ENCODE results near the gene PKHD1. TPM values are rescaled to one million over a fixed set of nuclear protein-coding genes. Genes with fewer than 3 reads are reported as not detected.

PKHD1 gene
- total RNA-seq, 1 experiment from 2014 or later, result under 0.01 TPM

GRCh38 chr6:51792273-51793030 is 295.0 kb downstream of the PKHD1 start:
- no peak for DNase-seq (ENCODE audit: low read depth)

- DNase-seq (ENCODE audit: low read depth), result no peak
Observed at GRCh38 chr6:51790946-51791345, 296.5 kb downstream of the PKHD1 start.

GRCh38 chr6:51788121-51788520 is 299.3 kb downstream of the PKHD1 start:
- no peak for DNase-seq (ENCODE audit: low read depth)

- DNase-seq (ENCODE audit: low read depth), result no peak
Observed at GRCh38 chr6:51778666-51779065, 308.7 kb downstream of the PKHD1 start.

GRCh38 chr6:51777618-51778017 is 309.8 kb downstream of the PKHD1 start:
- no peak for DNase-seq (ENCODE audit: low read depth)

- DNase-seq (ENCODE audit: low read depth), result no peak
Observed at GRCh38 chr6:51775942-51776860, 311.2 kb downstream of the PKHD1 start.

GRCh38 chr6:51768087-51768486 is 319.3 kb downstream of the PKHD1 start:
- DNase-seq (ENCODE audit: low read depth), result no peak

GRCh38 chr6:51765230-51765629 is 322.2 kb downstream of the PKHD1 start:
- no peak for DNase-seq (ENCODE audit: low read depth)

- DNase-seq (ENCODE audit: low read depth), result no peak
Observed at GRCh38 chr6:51753635-51754034, 333.8 kb downstream of the PKHD1 start.

GRCh38 chr6:51743999-51744398 is 343.4 kb downstream of the PKHD1 start:
- no peak for DNase-seq (ENCODE audit: low read depth)

- no peak for DNase-seq (ENCODE audit: low read depth)
Observed at GRCh38 chr6:51740658-51741057, 346.8 kb downstream of the PKHD1 start.

GRCh38 chr6:51738614-51739013 is 348.8 kb downstream of the PKHD1 start:
- DNase-seq (ENCODE audit: low read depth), result no peak

- no peak for DNase-seq (ENCODE audit: low read depth)
Observed at GRCh38 chr6:51737580-51738360, 349.6 kb downstream of the PKHD1 start.

- no peak for DNase-seq (ENCODE audit: low read depth)
Observed at GRCh38 chr6:51725155-51725554, 362.3 kb downstream of the PKHD1 start.

GRCh38 chr6:51720327-51720726 is 367.1 kb downstream of the PKHD1 start:
- DNase-seq (ENCODE audit: low read depth), result no peak

GRCh38 chr6:51719297-51719696 is 368.1 kb downstream of the PKHD1 start:
- DNase-seq (ENCODE audit: low read depth), result no peak

GRCh38 chr6:51718533-51718932 is 368.9 kb downstream of the PKHD1 start:
- no peak for DNase-seq (ENCODE audit: low read depth)

- no peak for DNase-seq (ENCODE audit: low read depth)
Observed at GRCh38 chr6:51717477-51717876, 369.9 kb downstream of the PKHD1 start.

GRCh38 chr6:51711876-51712275 is 375.5 kb downstream of the PKHD1 start:
- DNase-seq (ENCODE audit: low read depth), result no peak

- no peak for DNase-seq (ENCODE audit: low read depth)
Observed at GRCh38 chr6:51706086-51706485, 381.3 kb downstream of the PKHD1 start.

GRCh38 chr6:51704932-51705540 is 382.4 kb downstream of the PKHD1 start:
- no peak for DNase-seq (ENCODE audit: low read depth)

GRCh38 chr6:51702851-51703250 is 384.6 kb downstream of the PKHD1 start:
- DNase-seq (ENCODE audit: low read depth), result no peak

Data from Daoy (cell line).